Pancreas (tissue), 10 donors: Measurements from ENCODE around the gene UBAP1. TPM values are rescaled to one million over a fixed set of nuclear protein-coding genes. Genes with fewer than 3 reads are reported as not detected.

ENCODE experiments used
- ATAC-seq, 4 donors: fragments of 200-7000 bp; cut with Tn5 transposase; one replicate each; pipeline versions ENCODE4 v1.8.0 to v1.9.1; 2020; ENCODE audit warnings: mild to moderate bottlenecking in 4 of 4, moderate library complexity in 4 of 4
- DNase-seq, 6 donors: peaks; one replicate each; pipeline ENCODE4 v3.0.0-alpha.2; 2020
- FAIRE-seq: peaks from 2 replicates; lab custom pipeline; 2012; peaks lifted over from hg19 to GRCh38; lab: Jason Lieb, UNC
- H3K27ac ChIP-seq, 4 donors: fragments of 200-600 bp; sonication (generic); 1 replicate in 3 of 4; 2 replicates in 1 of 4; pipeline versions ENCODE4 v1.5.0 to v1.8.0; 2020
- H3K27me3 ChIP-seq, 4 donors: fragments of 200-600 bp; one replicate each; pipeline ENCODE4 v1.8.0; 2021
- H3K36me3 ChIP-seq, 3 donors: fragments of 200-600 bp; sonication (generic) in 1 of 3; one replicate each; pipeline versions ENCODE4 v1.5.0 to v1.8.0; 2020 to 2021
- H3K4me1 ChIP-seq, 3 donors: fragments of 200-600 bp; one replicate each; pipeline ENCODE4 v1.8.0; 2021
- H3K4me3 ChIP-seq, 4 donors: fragments of 200-600 bp; sonication (generic) in 2 of 4; one replicate each; pipeline versions ENCODE4 v1.5.0 to v1.8.0; 2020 to 2021
- H3K9me3 ChIP-seq, 4 donors: fragments of 200-600 bp; one replicate each; pipeline ENCODE4 v1.8.0; 2021
- WGBS, 2 donors: extraction: QIAGEN DNeasy Blood & Tissue Kit; methylation state at CpG; one replicate each; pipeline ENCODE4 v1.1.7; 2013; 5-methylcytosine and 5-hydroxymethylcytosine counted together
- intact Hi-C, 3 donors: fragments of 100-400 bp; cut with DNase I; formaldehyde crosslinking; loops; one replicate each; pipeline versions ENCODE4 v1.11.1 to v1.14.2; 2022
- polyA plus RNA-seq, 2 donors: library from polyadenylated mRNA; stranded (reverse); fragments of 200-250 nt; gene quantifications; one replicate each; pipeline ENCODE4 v1.2.3, GENCODE V29; 2013
- total RNA-seq, 6 donors: library from RNA; stranded (reverse); fragmentation: NEBNext Ultra II Directional in 4 of 6; extraction: Animal tissue kit (Norgen Biotek cat#: 25700) in 4 of 6; gene quantifications; one replicate each; pipeline versions ENCODE4 v1.2.1 to v1.2.4, GENCODE V29; 2021 to 2023
- TF ChIP-seq, protein P1 (sequence below), 4 donors: fragments of 200-600 bp; sonication (generic) in 3 of 4; IDR thresholded peaks; one replicate each; pipeline versions ENCODE4 v1.5.0 to v1.8.0; 2021; ENCODE audit warnings: antibody characterized with exemption in 4 of 4
- donor health status: healthy with polysubstance abuse.
- donor health status: DM: no; HTN: no; CAD: no; lungs with moderate emphysema.
- donor health status: DM: no; HTN: no; CAD: no.
- donor health status: control.
- donor health status: control.
- donor health status: Bipolar disorder and iron deficiency.
- donor health status: DM: yes; HTN: yes; CAD: no.
- donor health status: DM: no; HTN: no; CAD: no.
- donor health status: DM: no; HTN: no; CAD: no.
- donor health status: DM: yes; HTN: yes; CAD: no.

UBAP1 gene
- total and polyA plus RNA-seq, 8 donors = 12.1 to 25.6 (median 17.0) TPM

DNA sequence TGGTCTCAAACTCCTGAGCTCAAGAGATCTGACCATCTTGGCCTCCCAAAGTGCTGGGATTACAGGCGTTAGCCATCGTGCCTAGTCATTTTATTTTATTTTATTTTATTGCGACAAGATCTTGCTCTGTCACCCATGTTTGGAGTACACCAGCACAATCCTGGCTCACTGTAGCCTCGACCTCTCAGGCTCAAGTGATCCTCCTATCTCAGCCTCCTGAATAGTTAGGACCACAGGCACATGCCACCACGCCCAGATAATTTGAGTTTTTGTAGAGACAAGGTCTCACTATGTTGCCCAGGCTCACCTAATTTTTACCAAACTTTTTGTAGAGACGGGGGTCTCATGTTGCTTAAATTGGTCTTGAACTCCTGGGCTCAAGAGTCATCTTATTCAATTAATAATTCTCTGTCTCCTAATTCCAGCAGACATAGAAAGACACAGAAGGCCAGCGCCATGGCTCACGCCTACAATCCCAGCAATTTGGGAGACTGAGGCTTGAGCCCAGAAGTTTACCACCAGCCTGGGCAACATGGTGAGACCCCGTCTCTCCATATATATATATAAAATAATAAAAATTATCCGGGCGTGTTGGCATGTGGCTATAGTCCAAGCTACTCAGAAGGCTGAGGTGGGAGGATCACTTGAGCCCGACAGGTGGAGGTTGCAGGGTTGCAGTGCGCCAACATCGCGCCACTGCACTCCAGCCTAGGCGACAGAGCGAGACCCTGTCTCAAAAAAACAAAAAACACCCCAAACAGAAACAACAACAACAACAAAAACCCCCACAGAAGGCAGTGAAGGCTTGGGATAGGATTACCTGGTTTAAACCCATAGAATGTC is 1.0 kb upstream of the UBAP1 start:
- peak overlapping the region; percentile 64 to 72 (median 68) for H3K4me3 ChIP-seq
- 49 to 54% methylated on average over 17 of the region's 17 CpGs for WGBS, 2 donors
- ATAC-seq = no peak
- DNase-seq = no peak
- TF ChIP-seq, protein P1, sequence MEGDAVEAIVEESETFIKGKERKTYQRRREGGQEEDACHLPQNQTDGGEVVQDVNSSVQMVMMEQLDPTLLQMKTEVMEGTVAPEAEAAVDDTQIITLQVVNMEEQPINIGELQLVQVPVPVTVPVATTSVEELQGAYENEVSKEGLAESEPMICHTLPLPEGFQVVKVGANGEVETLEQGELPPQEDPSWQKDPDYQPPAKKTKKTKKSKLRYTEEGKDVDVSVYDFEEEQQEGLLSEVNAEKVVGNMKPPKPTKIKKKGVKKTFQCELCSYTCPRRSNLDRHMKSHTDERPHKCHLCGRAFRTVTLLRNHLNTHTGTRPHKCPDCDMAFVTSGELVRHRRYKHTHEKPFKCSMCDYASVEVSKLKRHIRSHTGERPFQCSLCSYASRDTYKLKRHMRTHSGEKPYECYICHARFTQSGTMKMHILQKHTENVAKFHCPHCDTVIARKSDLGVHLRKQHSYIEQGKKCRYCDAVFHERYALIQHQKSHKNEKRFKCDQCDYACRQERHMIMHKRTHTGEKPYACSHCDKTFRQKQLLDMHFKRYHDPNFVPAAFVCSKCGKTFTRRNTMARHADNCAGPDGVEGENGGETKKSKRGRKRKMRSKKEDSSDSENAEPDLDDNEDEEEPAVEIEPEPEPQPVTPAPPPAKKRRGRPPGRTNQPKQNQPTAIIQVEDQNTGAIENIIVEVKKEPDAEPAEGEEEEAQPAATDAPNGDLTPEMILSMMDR (IDR thresholded peaks at IDR 0.05) = no peak
- H3K4me1 ChIP-seq = peaks cover 0 to 5% (median 4%) of the 10 kb centered on the region in 3 donors
- no peaks in the 10 kb centered on the region for H3K27me3 ChIP-seq
- no peaks in the 10 kb centered on the region for H3K9me3 ChIP-seq
- FAIRE-seq = no peak
- no peaks in the 10 kb centered on the region for H3K36me3 ChIP-seq
- H3K27ac ChIP-seq = peak overlapping the region; percentile 88 to 97 (median 94)
- intact Hi-C loops = no loop called here

DNA sequence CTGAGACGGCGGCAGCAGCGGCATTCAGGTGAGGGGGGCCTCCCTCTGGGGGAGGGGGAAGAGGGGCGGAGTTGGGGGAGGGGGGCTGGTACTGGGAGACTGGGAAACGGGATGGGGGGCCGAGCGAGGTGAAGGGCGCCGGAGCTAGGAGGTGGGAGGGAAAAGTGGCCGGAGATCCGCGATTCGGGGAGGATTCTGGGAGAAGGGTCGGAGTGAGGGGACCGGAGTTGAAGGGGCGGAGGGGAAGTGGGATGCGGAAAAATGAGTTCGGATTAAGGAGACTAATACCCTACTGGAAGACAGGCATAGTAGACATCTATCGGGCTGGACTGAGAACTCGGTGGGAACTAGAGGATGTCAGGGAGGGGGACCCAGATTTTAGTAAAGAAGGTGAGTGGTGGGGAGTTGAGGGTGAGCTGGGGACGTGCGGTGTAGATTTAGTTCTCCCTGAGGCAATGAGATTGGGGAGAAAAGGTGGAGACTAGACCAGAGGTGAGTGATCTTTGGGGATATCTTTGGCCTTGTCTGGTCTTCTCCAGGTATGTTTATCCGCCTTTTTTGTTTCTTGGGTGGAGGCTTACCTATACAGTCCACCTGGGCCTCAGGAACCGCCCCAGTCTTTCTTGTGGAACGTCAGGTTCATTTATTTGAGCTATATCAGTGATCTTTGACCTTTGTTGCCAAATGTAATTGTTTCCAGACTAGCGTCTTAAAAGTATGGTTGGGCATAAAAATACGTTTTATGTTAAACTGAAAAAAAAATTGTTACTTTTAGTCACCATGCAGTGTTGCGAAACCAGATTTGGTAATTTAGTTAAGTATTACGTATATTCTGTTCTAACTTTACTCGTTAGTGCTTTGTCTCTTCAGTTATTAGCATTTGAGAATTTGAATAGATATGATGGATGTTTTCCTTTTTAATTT is 632 bp downstream of the UBAP1 start:
- intact Hi-C loops = no loop called here
- Histone ChIP-seq H3K9me3 (no peaks in the 10 kb centered on the region), H3K27ac (peak overlapping the region; percentile 88 to 97 (median 94)), H3K36me3 (no peaks in the 10 kb centered on the region), H3K27me3 (no peaks in the 10 kb centered on the region), H3K4me3 (peak overlapping the region; percentile 64 to 72 (median 68)), H3K4me1 (peaks cover 0 to 5% (median 4%) of the 10 kb centered on the region in 3 donors)
- WGBS, 2 donors = 2 to 3% methylated on average over 30 of the region's 30 CpGs
- DNase-seq = peak in 1 of 6 donors; percentile 32
- TF ChIP-seq, protein P1 (IDR thresholded peaks at IDR 0.05) = no peak
- peak; percentile 41 to 66 (median 58) for ATAC-seq
- FAIRE-seq = no peak

DNA sequence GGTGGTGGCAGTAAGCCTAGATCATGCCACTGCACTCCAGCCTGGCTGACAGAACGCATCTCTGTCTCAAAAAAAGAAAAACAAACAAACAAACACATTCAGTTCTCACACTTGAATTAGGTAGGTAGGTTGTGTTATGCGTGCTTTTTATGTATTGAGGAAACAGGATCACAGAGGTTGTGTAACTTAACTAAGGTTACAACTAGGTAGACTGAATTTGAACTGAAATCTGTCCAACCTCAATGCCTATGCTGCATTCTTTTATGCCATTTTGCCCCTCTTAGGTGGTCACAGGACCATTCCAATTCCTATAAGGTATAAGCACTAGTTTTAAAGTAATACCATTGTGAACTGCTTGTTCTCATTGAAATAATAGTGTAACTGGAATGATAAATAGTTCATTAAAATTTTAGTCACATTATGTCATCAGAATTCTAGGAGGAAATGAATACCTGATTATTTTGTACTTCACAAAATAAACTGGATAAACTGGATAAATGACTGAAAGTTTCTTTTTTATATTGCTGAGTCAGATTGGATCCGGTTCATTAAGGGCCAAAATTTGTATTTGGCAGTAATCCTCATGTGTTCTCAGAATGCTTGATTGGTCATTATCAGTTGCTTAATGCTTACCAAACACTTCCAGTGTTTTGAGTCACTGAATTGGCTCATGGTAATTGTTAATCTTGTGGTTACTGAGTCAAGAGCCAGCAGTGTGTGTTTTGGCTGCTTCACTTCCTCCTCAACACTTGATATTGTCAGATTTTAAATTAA is 7.1 kb downstream of the UBAP1 start:
- Histone ChIP-seq H3K4me1 (peaks cover 19 to 35% (median 26%) of the 10 kb centered on the region in 3 donors), H3K9me3 (no peaks in the 10 kb centered on the region), H3K36me3 (no peaks in the 10 kb centered on the region), H3K4me3 (no peak overlapping the region), H3K27ac (peak overlapping the region; percentile 61 to 77 (median 68)), H3K27me3 (no peaks in the 10 kb centered on the region)
- FAIRE-seq (peak; percentile 80), ATAC-seq (peak; percentile 95 to 98 (median 96)), DNase-seq (peak in 3 of 6 donors; percentile 41 to 60 (median 50))
- WGBS, 2 donors = 36 to 39% methylated on average over 3 of the region's 3 CpGs
- intact Hi-C loops = no loop called here
- TF ChIP-seq, protein P1 (IDR thresholded peaks at IDR 0.05) = no peak

DNA sequence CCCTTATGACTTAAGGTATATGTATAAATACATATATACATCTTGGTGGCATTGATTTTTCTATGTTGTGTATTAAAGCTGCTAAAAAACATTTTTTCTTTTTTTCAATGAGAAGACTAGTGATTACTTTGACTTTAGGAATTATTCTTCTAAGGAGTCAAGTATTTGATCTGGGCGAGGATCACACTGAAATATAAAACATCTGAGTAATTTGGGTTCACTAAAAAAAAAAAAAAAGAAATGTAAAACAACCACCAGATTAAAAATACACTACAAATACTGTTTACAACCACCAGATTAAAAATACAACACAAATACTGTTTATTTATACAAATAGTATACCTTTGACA is 9.0 kb downstream of the UBAP1 start:
- FAIRE-seq (no peak), DNase-seq (no peak), ATAC-seq (no peak)
- no peak overlapping the region for H3K27ac ChIP-seq
- intact Hi-C loops = no loop called here
- 88 to 98% methylated on average over 1 of the region's 1 CpG for WGBS, 2 donors
- no peaks in the 10 kb centered on the region for H3K9me3 ChIP-seq
- H3K27me3 ChIP-seq = no peaks in the 10 kb centered on the region
- TF ChIP-seq, protein P1 (IDR thresholded peaks at IDR 0.05) = no peak
- no peaks in the 10 kb centered on the region for H3K36me3 ChIP-seq
- H3K4me1 ChIP-seq = peaks cover 29 to 45% (median 35%) of the 10 kb centered on the region in 3 donors
- no peak overlapping the region for H3K4me3 ChIP-seq
